ENCODE measurements around the gene ZFX. TPM values are rescaled to one million over a fixed set of nuclear protein-coding genes. Genes with fewer than 3 reads are reported as not detected.

The ZFX gene
- total and polyA plus RNA-seq, 9 donors, result 16.1 to 87.8 (median 80.8) TPM

DNA sequence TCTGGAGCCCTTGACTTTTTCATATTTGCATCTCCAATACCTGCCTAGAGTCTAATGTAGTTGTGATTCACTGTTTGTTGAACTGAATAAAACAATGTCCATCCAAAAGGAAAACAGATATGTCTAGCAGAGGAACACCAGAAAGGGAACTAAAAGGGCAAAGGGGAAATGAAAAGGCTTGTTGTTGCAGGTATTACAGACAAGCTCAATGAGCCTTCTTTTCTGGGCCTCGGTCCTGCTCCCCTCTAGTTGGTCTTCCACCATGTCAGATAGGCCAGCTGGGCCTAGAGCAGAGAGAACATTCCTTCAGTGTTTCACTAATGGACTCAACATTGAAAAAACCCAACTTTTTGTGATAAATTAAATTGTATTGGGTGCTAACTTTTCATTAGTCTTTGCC is 55.4 kb downstream of the ZFX start:
- intact Hi-C loops (cut with DNase I), result no loop called here
- WGBS, 3 donors, result 95 to 100% (median 100%) methylated on average over 1 of the region's 1 CpG
- Histone ChIP-seq H3K36me3 (no peaks in the 10 kb centered on the region), H3K27me3 (no peaks in the 10 kb centered on the region), H3K4me1 (ENCODE audit: insufficient read depth) (peaks cover 8% of the 10 kb centered on the region), H3K4me3 (no peak overlapping the region), H3K27ac (no peak overlapping the region), H3K9me3 (no peaks in the 10 kb centered on the region)
- TF ChIP-seq POLR2A (IDR thresholded peaks at IDR 0.05) (no peak), EP300 (IDR thresholded peaks at IDR 0.05) (no peak)
- TF ChIP-seq, protein P1, sequence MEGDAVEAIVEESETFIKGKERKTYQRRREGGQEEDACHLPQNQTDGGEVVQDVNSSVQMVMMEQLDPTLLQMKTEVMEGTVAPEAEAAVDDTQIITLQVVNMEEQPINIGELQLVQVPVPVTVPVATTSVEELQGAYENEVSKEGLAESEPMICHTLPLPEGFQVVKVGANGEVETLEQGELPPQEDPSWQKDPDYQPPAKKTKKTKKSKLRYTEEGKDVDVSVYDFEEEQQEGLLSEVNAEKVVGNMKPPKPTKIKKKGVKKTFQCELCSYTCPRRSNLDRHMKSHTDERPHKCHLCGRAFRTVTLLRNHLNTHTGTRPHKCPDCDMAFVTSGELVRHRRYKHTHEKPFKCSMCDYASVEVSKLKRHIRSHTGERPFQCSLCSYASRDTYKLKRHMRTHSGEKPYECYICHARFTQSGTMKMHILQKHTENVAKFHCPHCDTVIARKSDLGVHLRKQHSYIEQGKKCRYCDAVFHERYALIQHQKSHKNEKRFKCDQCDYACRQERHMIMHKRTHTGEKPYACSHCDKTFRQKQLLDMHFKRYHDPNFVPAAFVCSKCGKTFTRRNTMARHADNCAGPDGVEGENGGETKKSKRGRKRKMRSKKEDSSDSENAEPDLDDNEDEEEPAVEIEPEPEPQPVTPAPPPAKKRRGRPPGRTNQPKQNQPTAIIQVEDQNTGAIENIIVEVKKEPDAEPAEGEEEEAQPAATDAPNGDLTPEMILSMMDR (IDR thresholded peaks at IDR 0.05), result no peak
- no peak for DNase-seq

- peaks cover 5% of the 10 kb centered on the region for H3K4me1 ChIP-seq (ENCODE audit: insufficient read depth)
- WGBS, 3 donors, result 45 to 53% (median 48%) methylated on average over 2 of the region's 2 CpGs
- no peak for DNase-seq
- H3K4me3 ChIP-seq, result no peak overlapping the region
- no peak overlapping the region for H3K27ac ChIP-seq
- TF ChIP-seq EP300 (IDR thresholded peaks at IDR 0.05), result no peak
- TF ChIP-seq, protein P1 (IDR thresholded peaks at IDR 0.05), result no peak
- TF ChIP-seq POLR2A (IDR thresholded peaks at IDR 0.05), result no peak
- intact Hi-C loops (cut with DNase I), result no loop called here
- H3K27me3 ChIP-seq, result no peaks in the 10 kb centered on the region
- H3K36me3 ChIP-seq, result no peaks in the 10 kb centered on the region
- H3K9me3 ChIP-seq, result no peaks in the 10 kb centered on the region
These were observed 58.3 kb downstream of the ZFX start for GRCh38 chrX:24207826-24208225.

DNA sequence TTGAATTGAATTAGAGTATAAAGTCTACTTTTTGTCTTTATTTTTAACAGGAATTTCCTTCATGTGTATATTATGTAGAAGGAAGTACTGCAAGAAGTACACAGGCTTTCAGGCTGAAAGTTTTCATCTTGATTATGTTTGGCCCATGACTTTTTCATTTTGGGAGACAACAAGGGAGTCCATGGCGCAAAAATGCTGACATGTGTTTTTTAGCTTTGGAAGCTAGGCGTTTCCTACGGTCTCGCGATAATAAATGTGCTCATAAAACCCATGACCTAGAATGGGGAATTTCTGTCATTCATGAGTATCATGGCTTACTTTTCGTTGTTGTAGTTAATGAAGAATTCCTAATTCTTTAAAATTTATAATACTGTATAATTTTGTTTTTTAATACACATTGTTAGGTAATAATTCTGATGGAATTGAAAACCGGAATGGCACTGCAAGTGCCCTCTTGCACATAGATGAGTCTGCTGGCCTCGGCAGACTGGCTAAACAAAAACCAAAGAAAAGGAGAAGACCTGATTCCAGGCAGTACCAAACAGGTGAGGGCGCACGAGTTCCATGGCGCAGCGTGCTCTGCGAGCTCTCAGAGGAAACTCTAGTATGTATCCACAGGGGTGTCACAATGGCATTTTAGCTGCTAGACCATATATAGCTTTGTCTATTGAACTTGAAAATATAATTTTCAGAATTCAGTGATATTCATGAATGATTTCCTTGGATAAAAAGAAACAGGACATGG is 59.1 kb downstream of the ZFX start:
- no peaks in the 10 kb centered on the region for H3K9me3 ChIP-seq
- 96% methylated on average over 13 of the region's 13 CpGs for WGBS, 3 donors
- TF ChIP-seq, protein P1 (IDR thresholded peaks at IDR 0.05), result no peak
- TF ChIP-seq POLR2A (IDR thresholded peaks at IDR 0.05) (no peak), EP300 (IDR thresholded peaks at IDR 0.05) (no peak)
- peaks cover 2% of the 10 kb centered on the region for H3K4me1 ChIP-seq (ENCODE audit: insufficient read depth)
- DNase-seq, result no peak
- no peaks in the 10 kb centered on the region for H3K27me3 ChIP-seq
- no peak overlapping the region for H3K27ac ChIP-seq
- no peak overlapping the region for H3K4me3 ChIP-seq
- intact Hi-C loops (cut with DNase I), result no loop called here
- H3K36me3 ChIP-seq, result no peaks in the 10 kb centered on the region

GRCh38 chrX:24210190-24210589 is 60.7 kb downstream of the ZFX start:
- H3K36me3 ChIP-seq, result no peaks in the 10 kb centered on the region
- 92 to 94% (median 94%) methylated on average over 6 of the region's 6 CpGs for WGBS, 3 donors
- intact Hi-C loops (cut with DNase I), result no loop called here

More at GRCh38 chrX:24210190-24210589, 60.7 kb downstream of the ZFX start:
- TF ChIP-seq EP300 (IDR thresholded peaks at IDR 0.05), result no peak
- TF ChIP-seq, protein P1 (IDR thresholded peaks at IDR 0.05), result no peak
- no peak for TF ChIP-seq POLR2A (IDR thresholded peaks at IDR 0.05)
- Histone ChIP-seq H3K27ac (no peak overlapping the region), H3K27me3 (no peaks in the 10 kb centered on the region), H3K4me1 (ENCODE audit: insufficient read depth) (peaks cover 2% of the 10 kb centered on the region), H3K4me3 (no peak overlapping the region), H3K9me3 (no peaks in the 10 kb centered on the region)
- DNase-seq, result no peak

All from ovary (tissue), 9 donors.